Activated CD4-positive, CD25-positive, alpha-beta regulatory T cell (primary cell): ENCODE results near the gene ZNF606.
"Not testable (repeated sequence)": the region's sequence is repeated elsewhere in the genome, so short reads cannot be mapped to it uniquely, and the experiment has no call there.

ENCODE experiments used
- DNase-seq, 4 experiments: peaks; one replicate each; lab custom pipeline; 2025; lab: John Stamatoyannopoulos, UW

ZNF606 gene

DNA sequence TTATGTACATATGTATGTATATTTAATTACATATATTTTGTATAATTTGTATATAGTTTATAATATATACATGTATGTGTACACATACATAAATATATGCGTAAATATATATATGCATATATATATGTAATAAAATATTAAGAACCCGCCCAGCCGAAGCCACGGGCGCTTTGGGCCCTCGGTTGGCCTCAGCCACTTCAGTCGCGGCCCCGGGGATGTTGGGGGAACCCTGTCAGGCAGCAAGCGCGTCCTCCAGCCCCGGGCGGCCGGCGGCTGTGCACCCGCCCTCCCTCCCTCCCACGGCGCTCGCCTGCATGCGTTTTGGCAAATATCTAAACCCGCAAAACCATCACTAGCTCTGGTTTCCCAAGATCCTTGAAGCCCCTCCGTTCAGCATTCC lies 7.9 kb upstream of the ZNF606 start:
- DNase-seq = no peak

GRCh38 chr19:58009666-58010301 lies 7.2 kb upstream of the ZNF606 start:
- peak in 3 of 4 experiments; percentile 14 to 25 (median 15) for DNase-seq

- no peak for DNase-seq
Measured at GRCh38 chr19:58009301-58009665, 6.7 kb upstream of the ZNF606 start.

- not testable (repeated sequence) for DNase-seq
Measured at GRCh38 chr19:58008877-58009276, 6.3 kb upstream of the ZNF606 start.

- DNase-seq = no peak
Measured at GRCh38 chr19:58007285-58007684, 4.7 kb upstream of the ZNF606 start.

DNA sequence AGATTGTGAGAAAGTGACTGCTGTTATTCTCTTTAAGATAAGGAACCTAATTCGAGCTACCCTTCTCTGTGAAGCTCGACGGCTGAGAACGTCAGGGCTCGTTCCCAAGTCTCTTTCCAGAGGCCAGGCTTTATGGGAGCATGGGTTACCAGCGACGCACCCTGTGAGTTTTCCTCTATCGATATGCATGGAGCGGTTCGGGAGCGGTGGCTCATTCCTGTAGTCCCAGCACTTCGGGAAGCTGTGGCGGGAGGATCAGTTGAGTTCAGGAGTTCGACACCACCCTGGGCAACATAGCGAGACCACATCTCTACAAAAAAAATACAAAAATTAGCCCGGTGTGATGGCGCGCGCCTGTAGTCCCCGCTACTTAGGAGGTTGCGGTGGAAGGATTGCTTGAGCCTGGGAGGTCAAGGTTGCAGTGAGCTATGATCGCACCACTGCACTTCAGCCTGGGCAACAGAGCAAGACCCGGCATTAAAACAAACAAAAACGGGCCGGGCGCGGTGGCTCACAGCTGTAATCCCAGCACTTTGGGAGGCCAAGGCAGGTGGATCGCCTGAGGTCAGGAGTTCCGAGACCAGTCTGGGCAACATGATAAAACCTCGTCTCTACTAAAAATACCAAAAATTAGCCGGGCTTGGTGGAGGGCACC lies 681 bp upstream of the ZNF606 start:
- DNase-seq = no peak

- no peak for DNase-seq
Measured at GRCh38 chr19:58001895-58002369, 688 bp downstream of the ZNF606 start.

DNA sequence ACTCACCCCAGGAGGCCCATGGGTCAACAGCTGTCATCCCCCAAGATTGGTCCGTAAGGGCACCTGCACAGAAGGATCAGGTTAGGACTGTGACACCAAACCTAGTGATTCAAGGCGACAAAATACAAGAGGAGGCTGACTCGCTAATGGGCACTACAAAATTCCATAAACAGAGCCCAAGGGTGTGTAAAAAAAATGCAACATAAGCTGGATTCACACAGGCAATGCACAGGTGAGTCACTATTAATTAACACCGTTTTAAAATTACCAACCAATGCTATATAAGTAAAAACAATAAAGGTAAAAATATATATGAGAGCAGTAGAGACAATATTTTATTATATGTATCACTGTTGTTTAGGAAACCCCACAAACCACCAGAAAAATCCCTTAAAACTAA lies 1.9 kb downstream of the ZNF606 start:
- DNase-seq = no peak

DNA sequence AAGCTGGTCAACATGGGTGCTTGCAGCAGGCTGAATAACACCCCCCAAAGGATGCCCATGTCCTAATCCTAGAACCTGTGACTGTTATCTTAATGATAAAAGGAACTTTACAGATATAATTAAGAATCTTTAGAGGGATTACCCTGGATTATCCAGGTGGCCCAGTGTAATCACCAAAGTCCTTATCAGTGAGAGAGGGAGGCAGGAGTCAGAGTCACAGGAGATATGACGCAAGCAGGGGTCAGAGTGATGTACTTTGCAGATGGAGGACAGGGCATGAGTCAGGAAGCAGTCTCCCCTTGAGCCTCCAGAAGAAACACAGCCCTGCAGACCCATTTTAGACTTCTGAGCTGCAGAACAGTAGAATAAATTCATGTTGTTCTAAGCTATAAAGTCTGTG lies 9.8 kb downstream of the ZNF606 start:
- DNase-seq = no peak

GRCh38 chr19:57978586-57979289 lies 23.9 kb downstream of the ZNF606 start:
- DNase-seq = no peak

GRCh38 chr19:57974434-57974833 lies 28.2 kb downstream of the ZNF606 start, which contains the start of gene C19orf18:
Gene C19orf18 (minus strand): TSS chr19:57974534. CDS start chr19:57974432, 102 bp downstream.
- no peak for DNase-seq

GRCh38 chr19:57964761-57965160 lies 37.9 kb downstream of the ZNF606 start:
- DNase-seq = no peak

GRCh38 chr19:57961785-57962184 lies 40.8 kb downstream of the ZNF606 start:
- DNase-seq = no peak

GRCh38 chr19:57954996-57955395 lies 47.6 kb downstream of the ZNF606 start:
- no peak for DNase-seq

DNA sequence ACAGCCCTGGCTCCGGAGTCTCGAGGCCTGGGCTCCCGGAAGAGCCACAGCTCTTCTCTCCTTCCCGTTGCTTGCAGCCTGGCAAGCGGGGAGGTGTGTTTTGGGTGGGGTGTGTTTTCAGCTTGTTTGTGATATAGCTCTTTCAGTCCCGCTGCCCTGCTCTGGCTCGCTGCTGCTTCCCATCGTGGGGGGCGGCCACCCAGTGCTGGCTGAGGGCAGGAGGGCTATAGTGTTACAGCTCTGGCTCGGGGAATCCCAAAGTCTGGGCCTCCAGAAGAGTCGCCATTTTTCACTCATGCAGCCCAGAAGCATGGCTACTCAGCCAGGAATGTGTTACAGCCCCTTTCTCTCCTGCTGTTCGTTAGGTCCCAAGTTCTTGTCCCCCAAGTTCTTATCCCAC lies 52.9 kb downstream of the ZNF606 start:
- DNase-seq = no peak

- DNase-seq = no peak
Measured at GRCh38 chr19:57949296-57949695, 53.3 kb downstream of the ZNF606 start.

GRCh38 chr19:57947419-57948134 lies 55.0 kb downstream of the ZNF606 start, which contains the start of gene ZNF256:
Gene ZNF256 (minus strand): TSS chr19:57947706. CDS start chr19:57947474, 232 bp downstream.
- DNase-seq = peak; percentile 71 to 90 (median 80)

GRCh38 chr19:57947088-57947418 lies 55.6 kb downstream of the ZNF606 start:
- no peak for DNase-seq

GRCh38 chr19:57946316-57946715 lies 56.3 kb downstream of the ZNF606 start:
- no peak for DNase-seq

GRCh38 chr19:57941593-57941992 lies 61.0 kb downstream of the ZNF606 start:
- no peak for DNase-seq

DNA sequence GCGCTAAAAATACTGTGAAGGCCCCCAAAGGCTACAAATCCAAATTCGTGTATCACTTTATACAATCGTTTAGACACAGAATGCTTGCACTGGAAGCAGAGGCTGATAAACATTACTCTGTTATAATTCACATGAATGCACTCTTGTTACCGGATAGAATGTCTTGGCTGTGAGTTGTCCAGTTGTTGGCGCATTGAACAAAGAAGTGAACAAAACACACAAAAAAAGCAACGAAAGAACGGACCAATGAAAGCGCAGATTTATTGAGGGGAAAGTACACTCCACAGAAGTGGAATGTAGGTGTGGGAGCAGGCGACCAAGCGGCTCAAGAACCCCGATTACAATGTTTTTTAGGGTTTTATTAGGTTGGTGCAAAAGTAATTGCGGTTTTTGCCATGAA lies 66.9 kb downstream of the ZNF606 start:
- no peak for DNase-seq
